Smooth muscle cell (in vitro differentiated cells): ENCODE data around the gene HPGD. TPM values are rescaled to one million over a fixed set of nuclear protein-coding genes. Genes with fewer than 3 reads are reported as not detected.

Experiments
- DNase-seq: peaks from one replicate; lab custom pipeline; 2025; ENCODE audit not compliant: unreplicated experiment; lab: John Stamatoyannopoulos, UW
- H2AFZ ChIP-seq: fragments of 200-600 bp; sonication (generic); 2 replicates; pipeline ENCODE4 v1.6.0; 2016; ENCODE audit warnings: antibody characterized with exemption, low read depth, mild to moderate bottlenecking
- H3F3A ChIP-seq: fragments of 200-600 bp; sonication (generic); 2 replicates; pipeline ENCODE4 v1.6.0; 2017; ENCODE audit warnings: antibody characterized with exemption, low read depth
- H3K27ac ChIP-seq: fragments of 200-600 bp; sonication (generic); 2 replicates; pipeline ENCODE4 v1.5.1; 2016; ENCODE audit warnings: low read depth, mild to moderate bottlenecking
- H3K27me3 ChIP-seq: fragments of 200-600 bp; sonication (generic); 2 replicates; pipeline ENCODE4 v1.6.1; 2016; ENCODE audit warnings: low read depth, mild to moderate bottlenecking
- H3K36me3 ChIP-seq: fragments of 200-600 bp; sonication (generic); 2 replicates; pipeline ENCODE4 v1.5.1; 2016; ENCODE audit warnings: low read depth
- H3K4me1 ChIP-seq: fragments of 200-600 bp; sonication (generic); 2 replicates; pipeline ENCODE4 v1.5.1; 2016; ENCODE audit warnings: low read depth
- H3K4me2 ChIP-seq: fragments of 200-600 bp; sonication (generic); 2 replicates; pipeline ENCODE4 v1.6.0; 2016; ENCODE audit warnings: mild to moderate bottlenecking
- H3K4me3 ChIP-seq: fragments of 200-600 bp; sonication (generic); 2 replicates; pipeline ENCODE4 v1.5.1; 2016; ENCODE audit warnings: mild to moderate bottlenecking
- H3K79me2 ChIP-seq: fragments of 200-600 bp; sonication (generic); 2 replicates; pipeline ENCODE4 v1.6.0; 2016; ENCODE audit warnings: low read depth, mild to moderate bottlenecking
- H3K9ac ChIP-seq: fragments of 200-600 bp; sonication (generic); 2 replicates; pipeline ENCODE4 v1.6.0; 2016; ENCODE audit warnings: low read depth
- H3K9me3 ChIP-seq: fragments of 200-600 bp; sonication (generic); replicated peaks from 2 replicates; pipeline ENCODE4 v1.5.1; 2016; ENCODE audit warnings: low read depth
- H4K20me1 ChIP-seq: fragments of 200-600 bp; sonication (generic); 2 replicates; pipeline ENCODE4 v1.6.0; 2016; ENCODE audit warnings: low read depth
- WGBS: methylation state at CpG from one replicate; pipeline ENCODE4 v1.1.7; 2016; ENCODE audit warnings: low lambda C conversion rate; 5-methylcytosine and 5-hydroxymethylcytosine counted together
- polyA plus RNA-seq: library from polyadenylated mRNA; unstranded; fragments of >200 nt; fragmentation: Nextera tagmentation; extraction: Ambion mirVana; gene quantifications from 2 replicates; pipeline ENCODE4 v1.2.1, GENCODE V29; 2016
- total RNA-seq: library from RNA; depleted of rRNA; stranded (reverse); fragments of >200 nt; gene quantifications from 2 replicates; pipeline ENCODE4 v1.2.3, GENCODE V29; 2014
- TF ChIP-seq, protein P1 (sequence below): fragments of 200-600 bp; sonication (generic); IDR thresholded peaks from 2 replicates; pipeline ENCODE4 v1.5.1; 2017; ENCODE audit warnings: borderline replicate concordance, mild to moderate bottlenecking, antibody characterized with exemption; ENCODE audit not compliant: insufficient read depth, poor library complexity, severe bottlenecking

HPGD gene
- total and polyA plus RNA-seq, 2 experiments from 2014 or later = 0.97 to 20.0 TPM

DNA sequence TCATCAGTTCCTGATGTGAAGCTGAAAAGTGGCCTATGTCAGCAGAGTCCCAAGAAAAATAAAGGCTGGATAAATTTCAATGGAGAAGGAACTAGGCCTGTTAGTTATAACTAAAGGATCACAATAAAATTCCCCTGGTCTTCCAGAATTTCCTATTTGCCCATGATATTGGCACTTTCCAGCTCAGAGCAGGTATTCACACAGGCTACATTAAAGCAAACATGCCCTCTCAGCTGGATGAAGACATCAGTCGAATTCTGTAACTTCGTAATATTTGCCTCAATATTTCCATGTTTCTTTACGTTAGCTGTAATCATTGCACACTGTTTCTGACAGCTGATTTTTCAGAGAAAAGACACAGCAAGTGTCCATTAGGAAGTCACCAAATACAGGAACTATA is 9.5 kb downstream of the HPGD start:
- H3K27ac ChIP-seq = no peak overlapping the region
- H3K36me3 ChIP-seq = no peaks in the 10 kb centered on the region
- no peak overlapping the region for H2AFZ ChIP-seq
- H4K20me1 ChIP-seq = no peaks in the 10 kb centered on the region
- DNase-seq = no peak
- H3K79me2 ChIP-seq = no peaks in the 10 kb centered on the region
- 64% methylated on average over 3 of the region's 3 CpGs for WGBS
- H3K27me3 ChIP-seq = no peaks in the 10 kb centered on the region
- no peak overlapping the region for H3K4me2 ChIP-seq
- H3F3A ChIP-seq = no peaks in the 10 kb centered on the region
- no peak overlapping the region for H3K4me3 ChIP-seq
- H3K4me1 ChIP-seq = no peaks in the 10 kb centered on the region
- TF ChIP-seq, protein P1, sequence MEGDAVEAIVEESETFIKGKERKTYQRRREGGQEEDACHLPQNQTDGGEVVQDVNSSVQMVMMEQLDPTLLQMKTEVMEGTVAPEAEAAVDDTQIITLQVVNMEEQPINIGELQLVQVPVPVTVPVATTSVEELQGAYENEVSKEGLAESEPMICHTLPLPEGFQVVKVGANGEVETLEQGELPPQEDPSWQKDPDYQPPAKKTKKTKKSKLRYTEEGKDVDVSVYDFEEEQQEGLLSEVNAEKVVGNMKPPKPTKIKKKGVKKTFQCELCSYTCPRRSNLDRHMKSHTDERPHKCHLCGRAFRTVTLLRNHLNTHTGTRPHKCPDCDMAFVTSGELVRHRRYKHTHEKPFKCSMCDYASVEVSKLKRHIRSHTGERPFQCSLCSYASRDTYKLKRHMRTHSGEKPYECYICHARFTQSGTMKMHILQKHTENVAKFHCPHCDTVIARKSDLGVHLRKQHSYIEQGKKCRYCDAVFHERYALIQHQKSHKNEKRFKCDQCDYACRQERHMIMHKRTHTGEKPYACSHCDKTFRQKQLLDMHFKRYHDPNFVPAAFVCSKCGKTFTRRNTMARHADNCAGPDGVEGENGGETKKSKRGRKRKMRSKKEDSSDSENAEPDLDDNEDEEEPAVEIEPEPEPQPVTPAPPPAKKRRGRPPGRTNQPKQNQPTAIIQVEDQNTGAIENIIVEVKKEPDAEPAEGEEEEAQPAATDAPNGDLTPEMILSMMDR = no peak
- no peak overlapping the region for H3K9ac ChIP-seq
- H3K9me3 ChIP-seq = no peaks in the 10 kb centered on the region

- DNase-seq = no peak
- 92% methylated on average over 4 of the region's 4 CpGs for WGBS
- Histone ChIP-seq H3K79me2 (no peaks in the 10 kb centered on the region), H3K36me3 (no peaks in the 10 kb centered on the region), H3K9ac (no peak overlapping the region), H3K4me2 (no peak overlapping the region), H3K27ac (no peak overlapping the region), H3K4me1 (no peaks in the 10 kb centered on the region), H4K20me1 (no peaks in the 10 kb centered on the region), H3K4me3 (no peak overlapping the region), H2AFZ (no peak overlapping the region), H3F3A (no peaks in the 10 kb centered on the region), H3K9me3 (no peaks in the 10 kb centered on the region), H3K27me3 (no peaks in the 10 kb centered on the region)
- TF ChIP-seq, protein P1 = no peak
Observed at GRCh38 chr4:174505892-174506291, 16.4 kb downstream of the HPGD start.

- Histone ChIP-seq H3K9ac (no peak overlapping the region), H3F3A (no peaks in the 10 kb centered on the region), H3K27me3 (no peaks in the 10 kb centered on the region), H4K20me1 (no peaks in the 10 kb centered on the region), H3K4me3 (no peak overlapping the region), H3K79me2 (no peaks in the 10 kb centered on the region), H2AFZ (no peak overlapping the region), H3K4me2 (no peak overlapping the region), H3K9me3 (no peaks in the 10 kb centered on the region), H3K36me3 (no peaks in the 10 kb centered on the region), H3K27ac (no peak overlapping the region), H3K4me1 (no peaks in the 10 kb centered on the region)
- DNase-seq = no peak
- WGBS = 93% methylated on average over 3 of the region's 3 CpGs
- TF ChIP-seq, protein P1 = no peak
Observed at GRCh38 chr4:174505007-174505406, 17.3 kb downstream of the HPGD start.

DNA sequence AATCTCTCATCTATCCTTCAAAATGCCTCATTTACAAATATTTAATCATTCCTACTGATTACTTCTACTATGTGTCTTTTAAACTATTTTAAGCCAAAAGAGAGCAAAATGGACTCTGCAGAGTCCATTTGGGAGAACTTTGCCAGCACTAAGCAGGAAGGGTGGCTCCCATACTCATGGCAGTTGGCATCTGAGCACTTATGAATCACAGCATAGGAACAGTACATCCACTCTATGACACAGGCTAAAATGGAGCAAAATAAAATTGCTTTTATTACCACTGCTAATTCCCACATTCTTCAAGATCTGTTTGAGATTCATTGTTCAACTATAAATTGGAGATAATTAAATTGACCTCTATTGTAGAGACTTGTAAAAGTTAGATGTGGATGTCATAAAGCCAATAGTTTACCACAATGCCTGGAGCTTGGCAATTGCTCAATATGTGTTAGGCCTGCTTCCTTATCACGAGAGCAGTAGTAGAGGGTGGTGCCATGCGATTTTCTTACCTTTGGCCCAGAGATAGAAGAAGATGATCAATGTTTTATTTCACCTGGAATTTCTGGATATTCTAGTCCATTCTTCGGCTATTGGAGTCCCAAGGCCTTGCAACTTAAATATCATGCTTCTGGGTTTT is 19.1 kb downstream of the HPGD start:
- Histone ChIP-seq H3K9me3 (no peaks in the 10 kb centered on the region), H3K4me1 (no peaks in the 10 kb centered on the region), H3K27ac (no peak overlapping the region), H3K79me2 (no peaks in the 10 kb centered on the region), H3K27me3 (no peaks in the 10 kb centered on the region), H2AFZ (no peak overlapping the region), H3F3A (no peaks in the 10 kb centered on the region), H3K9ac (no peak overlapping the region), H3K4me3 (no peak overlapping the region), H3K4me2 (no peak overlapping the region), H3K36me3 (no peaks in the 10 kb centered on the region), H4K20me1 (no peaks in the 10 kb centered on the region)
- WGBS = 89% methylated on average over 3 of the region's 3 CpGs
- no peak for DNase-seq
- TF ChIP-seq, protein P1 = no peak
